GM19372 (cell line): ENCODE data around the gene SGSH.
A peak's percentile ranks its signal among the peaks of the same experiment; 100 is the strongest.

Experiments used
- ATAC-seq: cut with Tn5 transposase; IDR thresholded peaks from one replicate; pipeline ENCODE4 v1.9.1; 2021; ENCODE audit warnings: mild to moderate bottlenecking, low read depth, moderate library complexity; ENCODE audit not compliant: unreplicated experiment

SGSH gene

GRCh38 chr17:80229011-80229410 lies 8.9 kb upstream of the SGSH start:
- no peak for ATAC-seq

GRCh38 chr17:80228477-80228876 lies 8.3 kb upstream of the SGSH start:
- ATAC-seq = no peak

- ATAC-seq = no peak
Measured at GRCh38 chr17:80227666-80228065, 7.5 kb upstream of the SGSH start.

DNA sequence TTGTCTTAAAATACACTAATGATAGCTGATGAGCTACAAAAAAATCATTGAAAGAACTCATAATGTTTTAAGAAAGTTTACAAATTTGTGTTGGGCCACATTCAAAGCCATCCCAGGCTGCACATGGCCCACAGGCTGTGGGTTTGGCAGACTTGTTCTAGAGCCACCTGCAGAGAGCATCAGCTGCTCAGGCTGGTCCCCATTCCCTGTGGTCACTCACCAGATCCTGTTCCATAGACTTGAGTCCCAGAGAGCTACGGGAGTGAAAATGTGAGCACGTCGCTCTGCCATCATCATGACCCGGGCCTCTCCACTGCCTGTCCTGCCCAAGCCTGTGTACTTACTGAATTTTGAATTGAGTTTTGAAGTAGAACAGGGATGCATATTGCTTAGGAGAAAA lies 7.0 kb upstream of the SGSH start:
- no peak for ATAC-seq

DNA sequence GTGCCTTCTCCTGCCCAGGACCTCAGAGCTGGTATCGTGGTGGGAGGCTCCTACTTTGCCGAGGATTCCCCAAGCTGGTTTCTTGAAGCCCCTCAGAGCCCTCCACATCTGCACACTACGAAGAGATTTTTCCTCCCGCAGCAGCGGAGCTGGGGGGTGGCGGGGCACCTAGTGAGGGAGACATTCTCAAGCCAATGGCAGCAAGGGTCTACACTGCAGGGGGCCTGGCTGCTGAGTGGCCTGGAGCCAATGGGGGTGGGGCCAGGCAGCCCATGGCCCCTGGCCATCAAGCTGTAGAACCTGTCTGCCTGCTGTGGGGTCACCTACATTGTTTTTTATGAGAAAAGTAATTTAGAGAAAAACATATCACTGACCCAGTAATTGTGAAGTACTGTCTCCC lies 5.1 kb upstream of the SGSH start:
- no peak for ATAC-seq

- no peak for ATAC-seq
Measured at GRCh38 chr17:80224683-80225082, 4.5 kb upstream of the SGSH start.

GRCh38 chr17:80223838-80224497 lies 3.8 kb upstream of the SGSH start:
- no peak for ATAC-seq

GRCh38 chr17:80223142-80223815 lies 3.1 kb upstream of the SGSH start:
- ATAC-seq = no peak

GRCh38 chr17:80222376-80223141 lies 2.4 kb upstream of the SGSH start:
- ATAC-seq = no peak

DNA sequence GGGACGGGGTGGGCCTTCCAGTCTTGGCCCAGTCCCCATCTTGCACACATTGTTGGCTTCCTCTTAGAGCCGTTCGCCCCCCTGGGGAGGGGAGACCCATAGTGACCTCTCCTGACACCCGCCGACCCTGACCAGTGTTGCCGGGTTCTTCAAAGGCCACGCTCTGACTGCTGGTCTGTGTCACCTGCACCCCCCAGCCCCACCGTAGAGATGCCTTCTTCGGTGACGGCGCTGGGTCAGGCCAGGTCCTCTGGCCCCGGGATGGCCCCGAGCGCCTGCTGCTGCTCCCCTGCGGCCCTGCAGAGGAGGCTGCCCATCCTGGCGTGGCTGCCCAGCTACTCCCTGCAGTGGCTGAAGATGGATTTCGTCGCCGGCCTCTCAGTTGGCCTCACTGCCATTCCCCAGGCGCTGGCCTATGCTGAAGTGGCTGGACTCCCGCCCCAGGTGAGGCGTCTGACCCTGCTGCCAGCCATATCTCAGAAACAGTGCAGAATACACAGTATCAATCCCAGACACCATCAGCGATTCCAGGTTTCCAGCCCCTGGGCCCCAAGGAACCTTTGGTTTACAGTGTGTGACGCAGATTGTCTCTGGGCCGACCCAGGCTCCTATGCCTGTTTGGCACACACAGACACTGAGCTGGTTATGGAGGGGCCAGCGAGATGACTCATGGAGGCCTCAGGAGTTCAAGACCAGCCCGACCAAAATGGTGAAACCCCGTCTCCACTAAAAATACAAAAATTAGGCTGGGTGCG lies 1.4 kb upstream of the SGSH start:
- ATAC-seq = no peak

GRCh38 chr17:80220736-80221215 lies 643 bp upstream of the SGSH start:
- ATAC-seq = no peak

DNA sequence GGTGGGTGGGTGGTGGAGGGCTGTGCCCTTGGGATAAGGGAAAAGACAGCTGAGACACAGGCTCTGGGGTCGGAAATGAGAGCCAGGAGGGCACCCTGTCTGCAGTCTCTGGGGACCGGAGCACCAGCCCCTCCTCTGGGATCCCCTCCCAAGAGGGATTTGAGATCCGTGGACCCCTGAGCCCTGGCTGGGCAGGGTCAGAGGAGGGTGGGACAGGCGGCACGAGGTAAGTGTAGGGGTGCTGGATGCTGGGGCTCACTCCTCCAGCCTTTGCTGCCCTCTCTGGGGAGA lies 425 bp downstream of the SGSH start:
- ATAC-seq = peak; percentile 29

DNA sequence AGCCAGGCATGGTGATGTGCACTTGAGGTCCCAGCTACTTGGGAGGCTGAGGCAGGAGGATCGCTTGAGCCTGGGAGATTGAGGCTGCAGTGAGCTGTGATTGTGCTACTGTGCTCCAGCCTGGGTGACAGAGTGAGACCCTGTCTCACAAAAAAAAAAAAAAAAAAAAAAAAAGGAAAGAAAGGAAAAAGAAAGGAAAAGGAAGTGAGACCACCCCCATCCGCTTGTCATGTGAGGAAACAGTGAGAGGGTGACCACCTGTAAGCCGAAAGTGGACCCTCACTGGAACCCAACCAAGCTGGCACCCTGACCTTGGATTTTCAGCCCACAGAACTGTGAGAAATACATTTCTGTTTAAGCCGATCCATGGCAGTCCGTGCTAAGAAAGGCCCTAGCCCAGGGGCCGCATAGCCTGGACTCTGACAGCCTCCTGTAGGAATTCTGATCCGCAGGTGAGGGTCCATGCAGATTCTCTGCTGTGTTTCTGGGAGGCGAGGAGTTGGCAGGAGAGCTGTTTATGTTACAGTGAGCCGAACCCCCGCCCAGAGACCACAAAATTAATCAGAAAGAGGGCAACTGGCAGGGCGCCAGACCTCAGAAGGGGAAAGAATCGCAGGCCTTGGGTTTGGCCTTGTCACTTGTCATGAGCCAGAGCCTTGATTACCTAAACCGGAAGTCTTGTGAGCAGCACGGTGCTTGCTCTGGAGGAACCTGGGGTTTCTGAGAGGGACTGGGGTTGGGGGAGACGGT lies 945 bp downstream of the SGSH start:
- peak; percentile 55 for ATAC-seq

GRCh38 chr17:80218391-80218790 lies 1.7 kb downstream of the SGSH start:
- no peak for ATAC-seq

GRCh38 chr17:80217703-80218362 lies 2.3 kb downstream of the SGSH start:
- ATAC-seq = no peak

- no peak for ATAC-seq
Measured at GRCh38 chr17:80216473-80217456, 3.4 kb downstream of the SGSH start.

DNA sequence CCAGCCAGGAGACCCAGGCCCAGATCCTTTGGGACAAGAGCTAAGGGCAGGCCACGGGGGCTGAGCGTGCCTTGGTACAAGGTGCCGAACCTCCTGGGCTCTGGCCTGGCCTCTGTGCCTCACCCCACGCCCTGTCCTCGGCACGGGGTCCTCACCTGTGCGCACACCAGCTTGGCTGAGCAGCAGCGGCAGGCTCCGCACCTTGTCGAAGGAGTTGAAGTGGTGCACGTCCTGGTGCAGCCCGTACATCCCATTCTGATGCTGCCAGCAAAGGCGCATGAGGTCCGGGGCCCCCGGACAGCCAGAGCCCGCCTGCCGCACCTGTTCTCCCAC lies 5.3 kb downstream of the SGSH start:
- ATAC-seq = no peak

- ATAC-seq = no peak
Measured at GRCh38 chr17:80214012-80214877, 5.9 kb downstream of the SGSH start.
